ENCODE data around the gene ANKRD27. TPM values are rescaled to one million over a fixed set of nuclear protein-coding genes. Genes with fewer than 3 reads are reported as not detected.

The ANKRD27 gene
- total RNA-seq, 1 donor from 2014 or later = 37.0 TPM

DNA sequence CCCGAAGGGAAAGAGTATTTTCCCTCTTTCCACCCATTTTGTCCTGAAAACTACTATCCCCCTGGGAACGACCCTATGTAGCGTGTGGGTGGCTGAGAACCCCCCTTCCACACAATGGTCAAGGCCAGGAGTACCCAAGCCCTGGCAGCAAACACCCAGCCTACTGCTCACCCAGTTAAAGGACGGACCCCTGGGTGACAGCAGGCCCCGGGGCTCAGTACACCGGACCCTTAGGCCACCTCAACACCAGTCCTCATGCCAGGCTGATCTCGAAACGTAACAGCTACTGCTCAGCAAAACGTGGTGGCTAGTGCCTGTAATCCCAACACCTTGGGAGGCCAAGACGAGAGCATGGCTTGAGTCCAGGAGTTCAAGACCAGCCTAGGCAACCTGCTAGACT, 1.4 kb downstream of the ANKRD27 start:
- TF ChIP-seq, protein P1, sequence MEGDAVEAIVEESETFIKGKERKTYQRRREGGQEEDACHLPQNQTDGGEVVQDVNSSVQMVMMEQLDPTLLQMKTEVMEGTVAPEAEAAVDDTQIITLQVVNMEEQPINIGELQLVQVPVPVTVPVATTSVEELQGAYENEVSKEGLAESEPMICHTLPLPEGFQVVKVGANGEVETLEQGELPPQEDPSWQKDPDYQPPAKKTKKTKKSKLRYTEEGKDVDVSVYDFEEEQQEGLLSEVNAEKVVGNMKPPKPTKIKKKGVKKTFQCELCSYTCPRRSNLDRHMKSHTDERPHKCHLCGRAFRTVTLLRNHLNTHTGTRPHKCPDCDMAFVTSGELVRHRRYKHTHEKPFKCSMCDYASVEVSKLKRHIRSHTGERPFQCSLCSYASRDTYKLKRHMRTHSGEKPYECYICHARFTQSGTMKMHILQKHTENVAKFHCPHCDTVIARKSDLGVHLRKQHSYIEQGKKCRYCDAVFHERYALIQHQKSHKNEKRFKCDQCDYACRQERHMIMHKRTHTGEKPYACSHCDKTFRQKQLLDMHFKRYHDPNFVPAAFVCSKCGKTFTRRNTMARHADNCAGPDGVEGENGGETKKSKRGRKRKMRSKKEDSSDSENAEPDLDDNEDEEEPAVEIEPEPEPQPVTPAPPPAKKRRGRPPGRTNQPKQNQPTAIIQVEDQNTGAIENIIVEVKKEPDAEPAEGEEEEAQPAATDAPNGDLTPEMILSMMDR (conservative IDR thresholded peaks at IDR 0.05) = no peak
- Mint-ChIP-seq H3K36me3 (peaks cover 4% of the 10 kb centered on the region), H3K4me1 (ENCODE audit: unreplicated experiment) (peaks cover 30% of the 10 kb centered on the region), H3K27ac (peak overlapping the region; percentile 85), H3K9me3 (no peaks in the 10 kb centered on the region), H3K27me3 (peaks cover 12% of the 10 kb centered on the region), H3K4me3 (peak overlapping the region; percentile 96)
- no peak for DNase-seq (ENCODE audit: extremely low spot score, unreplicated experiment)

DNA sequence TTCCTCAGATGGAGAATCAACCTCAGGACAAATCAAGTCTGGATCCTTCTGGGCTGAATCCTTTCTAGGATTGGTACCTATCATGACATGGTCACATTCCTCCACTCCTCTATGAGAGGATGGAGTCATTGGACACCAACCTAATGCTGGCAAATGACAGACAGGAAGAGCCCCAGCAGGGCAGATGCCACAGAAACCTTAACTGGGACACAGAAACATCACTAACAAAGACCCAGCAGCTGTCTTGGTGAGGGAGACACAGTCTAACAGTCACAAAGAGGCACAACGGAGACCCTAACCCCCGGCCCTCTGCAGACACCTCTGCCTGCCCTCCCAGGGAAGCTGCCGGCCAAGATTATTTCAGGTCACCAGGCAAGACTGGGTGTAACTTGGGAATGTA, 2.1 kb downstream of the ANKRD27 start:
- H3K4me1 Mint-ChIP-seq (ENCODE audit: unreplicated experiment) = peaks cover 29% of the 10 kb centered on the region
- H3K27me3 Mint-ChIP-seq = peaks cover 10% of the 10 kb centered on the region
- no peaks in the 10 kb centered on the region for H3K9me3 Mint-ChIP-seq
- TF ChIP-seq, protein P1 (conservative IDR thresholded peaks at IDR 0.05) = no peak
- peaks cover 4% of the 10 kb centered on the region for H3K36me3 Mint-ChIP-seq
- no peak for DNase-seq (ENCODE audit: extremely low spot score, unreplicated experiment)
- no peak overlapping the region for H3K27ac Mint-ChIP-seq
- peak overlapping the region; percentile 83 for H3K4me3 Mint-ChIP-seq

DNA sequence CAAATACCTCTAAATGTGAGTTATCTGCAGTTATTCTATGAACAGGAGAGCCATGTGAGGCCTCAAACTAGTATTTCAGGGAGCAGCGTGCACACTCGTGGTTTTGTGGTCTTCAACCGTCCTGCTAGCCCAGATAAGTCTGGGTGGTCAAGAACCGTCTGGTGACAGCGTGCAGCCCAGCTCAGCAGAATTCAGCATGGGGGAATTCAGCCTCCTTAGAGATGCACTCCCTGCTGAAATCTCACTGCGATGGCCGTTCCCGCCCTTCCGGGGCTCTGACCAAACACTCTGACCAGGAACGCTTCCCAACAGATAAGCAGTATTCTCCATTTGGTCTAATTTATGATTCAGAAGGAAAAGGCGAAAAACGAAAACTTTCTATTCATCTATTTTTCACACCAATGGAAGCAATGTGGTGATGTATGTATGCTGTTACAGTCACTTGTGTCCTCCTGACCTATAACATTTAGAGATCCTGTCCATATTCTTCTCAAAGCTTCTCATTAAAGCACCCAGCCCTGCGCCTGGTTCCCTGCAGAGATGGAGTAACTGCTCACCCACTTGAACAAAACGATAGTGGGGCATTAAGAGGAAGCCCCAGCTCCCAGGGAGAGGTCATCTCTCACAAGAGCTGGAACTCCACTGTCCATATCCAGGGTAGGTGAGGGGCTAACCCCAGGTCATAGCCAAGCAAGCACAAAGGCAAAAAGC, 2.9 kb downstream of the ANKRD27 start:
- DNase-seq (ENCODE audit: extremely low spot score, unreplicated experiment) = no peak
- H3K4me3 Mint-ChIP-seq = peak overlapping the region; percentile 61
- no peaks in the 10 kb centered on the region for H3K9me3 Mint-ChIP-seq
- peaks cover 4% of the 10 kb centered on the region for H3K36me3 Mint-ChIP-seq
- H3K4me1 Mint-ChIP-seq (ENCODE audit: unreplicated experiment) = peaks cover 21% of the 10 kb centered on the region
- TF ChIP-seq, protein P1 (conservative IDR thresholded peaks at IDR 0.05) = no peak
- H3K27ac Mint-ChIP-seq = peak overlapping the region; percentile 24
- H3K27me3 Mint-ChIP-seq = peaks cover 2% of the 10 kb centered on the region

DNA sequence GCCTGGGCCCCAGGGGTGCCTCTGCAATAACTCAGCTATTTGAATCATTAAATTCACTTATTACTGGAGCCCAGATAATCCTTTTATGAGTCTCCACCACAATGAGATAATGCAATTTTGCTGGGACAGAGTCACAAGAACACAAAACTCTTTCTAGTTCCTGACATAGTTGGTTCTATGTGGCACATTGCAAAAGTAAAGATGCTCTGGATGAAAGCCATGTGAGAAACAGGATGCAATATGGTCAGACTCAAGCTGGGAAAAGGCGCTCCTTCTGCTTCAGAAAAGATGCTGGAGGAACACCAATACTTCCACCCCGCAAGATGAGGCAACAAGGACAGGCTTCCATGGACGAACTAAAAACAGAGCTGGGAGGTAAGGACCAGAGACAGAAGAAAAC, 5.7 kb downstream of the ANKRD27 start:
- H3K9me3 Mint-ChIP-seq = no peaks in the 10 kb centered on the region
- H3K4me1 Mint-ChIP-seq (ENCODE audit: unreplicated experiment) = peaks cover 21% of the 10 kb centered on the region
- H3K4me3 Mint-ChIP-seq = peak overlapping the region; percentile 56

DNA sequence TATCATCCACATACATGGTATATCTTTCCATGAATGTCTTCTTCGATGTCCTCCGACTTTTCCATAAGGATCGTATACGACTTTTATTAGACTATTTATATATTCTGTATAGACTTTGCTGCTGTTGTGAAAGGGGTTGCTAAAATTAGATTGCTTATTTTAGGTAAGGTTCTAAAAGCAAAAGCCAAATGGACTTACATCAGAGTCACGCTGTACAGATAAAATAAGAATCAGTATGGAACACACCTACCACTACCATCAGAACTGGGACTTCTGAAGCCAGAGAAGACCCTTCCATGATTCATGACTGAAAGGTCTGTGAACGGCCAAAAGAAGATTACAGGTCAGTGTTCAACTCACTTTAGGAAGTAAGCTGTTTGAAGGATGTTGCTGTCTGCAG, 8.9 kb downstream of the ANKRD27 start:
- DNase-seq (ENCODE audit: extremely low spot score, unreplicated experiment) = no peak
- TF ChIP-seq, protein P1 (conservative IDR thresholded peaks at IDR 0.05) = no peak
- peaks cover 17% of the 10 kb centered on the region for H3K4me1 Mint-ChIP-seq (ENCODE audit: unreplicated experiment)
- H3K27me3 Mint-ChIP-seq = no peaks in the 10 kb centered on the region
- no peaks in the 10 kb centered on the region for H3K9me3 Mint-ChIP-seq
- no peak overlapping the region for H3K4me3 Mint-ChIP-seq
- H3K36me3 Mint-ChIP-seq = peaks cover 4% of the 10 kb centered on the region
- H3K27ac Mint-ChIP-seq = no peak overlapping the region

More for the DNA sequence above, 5.7 kb downstream of the ANKRD27 start:
- H3K36me3 Mint-ChIP-seq = peaks cover 4% of the 10 kb centered on the region
- H3K27me3 Mint-ChIP-seq = no peaks in the 10 kb centered on the region
- DNase-seq (ENCODE audit: extremely low spot score, unreplicated experiment) = no peak
- TF ChIP-seq, protein P1 (conservative IDR thresholded peaks at IDR 0.05) = no peak
- H3K27ac Mint-ChIP-seq = peak overlapping the region; percentile 52

Data from type B pancreatic cell (in vitro differentiated cells).